Body of pancreas (tissue), 4 donors: ENCODE results near the gene ADGRD1.

Experiments
- CTCF ChIP-seq, 7 experiments: fragments of 450-650 bp in 4 of 7; fragments of 200-600 bp in 3 of 7; sonication (generic) in 3 of 7; IDR thresholded peaks; one replicate each; pipeline ENCODE4 v1.5.1; 2016 to 2019; ENCODE audit warnings: antibody characterized with exemption in 7 of 7
- POLR2A ChIP-seq, 3 donors: fragments of 450-650 bp; IDR thresholded peaks; one replicate each; pipeline ENCODE4 v1.6.1; 2016; ENCODE audit warnings: antibody characterized with exemption in 3 of 3, mild to moderate bottlenecking in 2 of 3

- TF ChIP-seq CTCF (IDR thresholded peaks at IDR 0.05): no peak
- no peak for TF ChIP-seq POLR2A (IDR thresholded peaks at IDR 0.05)
Measured at GRCh38 chr12:131131077-131131807, 177.5 kb downstream of the ADGRD1 start.
